Skeletal muscle cell (primary cell): ENCODE measurements around the gene VAV2.

Experiments used
- DNase-seq: peaks from one replicate; pipeline ENCODE4 v3.0.0-alpha.2; 2010; ENCODE audit warnings: low read depth
- H3K4me3 ChIP-seq: 2 replicates; pipeline ENCODE4 v1.5.1; 2011; ENCODE audit warnings: low read depth, mild to moderate bottlenecking, control low read depth, low read length, moderate library complexity

Gene VAV2

GRCh38 chr9:133718563-133719315 is 273.4 kb downstream of the VAV2 start:
- no peak for DNase-seq
- H3K4me3 ChIP-seq: no peak overlapping the region

GRCh38 chr9:133717113-133718031 is 274.8 kb downstream of the VAV2 start:
- no peak for DNase-seq
- H3K4me3 ChIP-seq: no peak overlapping the region

- DNase-seq: no peak
- no peak overlapping the region for H3K4me3 ChIP-seq
These were observed 275.5 kb downstream of the VAV2 start for GRCh38 chr9:133716564-133717112.

GRCh38 chr9:133715866-133716563 is 276.1 kb downstream of the VAV2 start:
- no peak overlapping the region for H3K4me3 ChIP-seq
- no peak for DNase-seq

- no peak for DNase-seq
- H3K4me3 ChIP-seq: no peak overlapping the region
These were observed 276.7 kb downstream of the VAV2 start for GRCh38 chr9:133715295-133715865.

GRCh38 chr9:133714606-133715294 is 277.4 kb downstream of the VAV2 start:
- no peak overlapping the region for H3K4me3 ChIP-seq
- peak; percentile 81 for DNase-seq

GRCh38 chr9:133713960-133714495 is 278.1 kb downstream of the VAV2 start:
- H3K4me3 ChIP-seq: no peak overlapping the region
- no peak for DNase-seq

GRCh38 chr9:133713150-133713959 is 278.8 kb downstream of the VAV2 start:
- H3K4me3 ChIP-seq: no peak overlapping the region
- no peak for DNase-seq

- DNase-seq: no peak
- no peak overlapping the region for H3K4me3 ChIP-seq
These were observed 279.7 kb downstream of the VAV2 start for GRCh38 chr9:133712221-133713100.
